ENCODE measurements around the gene BCL3.

BCL3 gene

DNA sequence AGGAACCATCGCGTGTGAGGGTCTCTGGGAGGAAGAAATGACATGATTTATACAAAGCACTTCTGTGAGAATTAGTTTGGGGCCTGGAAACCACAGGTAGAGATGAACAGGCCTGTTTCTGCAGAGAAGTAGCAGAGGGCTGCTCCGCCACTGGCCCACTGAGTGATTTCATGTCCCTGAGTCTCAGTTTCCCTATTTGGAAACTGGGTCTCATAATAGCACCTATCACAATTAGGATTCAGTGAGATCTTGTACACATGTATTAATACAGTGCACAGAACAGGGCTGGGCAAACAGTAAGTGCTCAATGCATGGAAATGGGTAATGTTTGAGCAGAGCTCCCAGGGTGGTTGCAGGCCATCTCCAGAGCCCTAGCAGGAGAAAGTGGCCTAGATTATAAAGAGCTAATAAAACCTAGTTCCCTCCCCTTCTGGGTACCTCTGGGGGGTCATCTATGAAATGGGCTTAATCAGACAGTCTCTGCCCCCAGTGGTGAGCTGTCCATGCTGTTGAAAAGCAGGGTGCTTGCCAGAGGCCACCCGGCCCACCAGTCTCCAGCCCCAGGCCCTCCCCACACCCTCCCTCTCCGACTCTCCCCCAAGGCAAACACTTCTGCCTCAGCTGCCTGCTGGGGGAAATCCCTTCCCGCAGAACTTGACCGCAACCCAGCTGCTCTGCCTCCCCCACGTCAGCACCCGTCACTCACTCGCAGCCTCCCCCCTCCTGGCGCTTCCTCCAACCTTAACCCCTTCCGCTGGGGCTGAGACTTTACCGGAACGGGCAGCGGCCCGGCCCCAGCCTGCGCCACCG, 4.5 kb downstream of the BCL3 start:
- intact Hi-C loops (cut with micrococcal nuclease), result no loop called here

DNA sequence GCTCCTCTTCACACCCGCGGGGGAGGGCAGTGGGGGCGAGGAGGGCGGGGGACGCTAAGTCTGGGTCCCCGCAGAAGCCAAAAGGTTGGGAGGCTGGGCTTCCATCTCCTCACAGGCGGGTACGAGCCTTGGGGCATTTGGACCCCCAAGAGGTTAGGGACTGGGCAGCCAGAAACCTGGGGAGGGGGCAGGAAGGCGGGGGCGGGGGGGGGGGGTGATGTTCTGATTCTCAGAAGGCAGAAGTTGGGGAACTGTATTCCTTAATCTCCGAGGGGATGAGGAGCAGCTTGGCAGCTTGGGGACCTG, 5.1 kb downstream of the BCL3 start:
- H3K9me3 Mint-ChIP-seq, result no peaks in the 10 kb centered on the region
- H3K27ac Mint-ChIP-seq, result peak overlapping the region; percentile 97
- H3K36me3 Mint-ChIP-seq (ENCODE audit: low read depth), result peaks cover 100% of the 10 kb centered on the region

More for the DNA sequence above, 4.5 kb downstream of the BCL3 start:
- peaks cover 60% of the 10 kb centered on the region for H3K4me1 Mint-ChIP-seq (ENCODE audit: low read depth)
- no peaks in the 10 kb centered on the region for H3K9me3 Mint-ChIP-seq
- no peaks in the 10 kb centered on the region for H3K27me3 Mint-ChIP-seq
- H3K27ac Mint-ChIP-seq, result peak overlapping the region; percentile 97
- H3K4me3 Mint-ChIP-seq, result peak overlapping the region; percentile 97
- H3K36me3 Mint-ChIP-seq (ENCODE audit: low read depth), result peaks cover 98% of the 10 kb centered on the region

DNA sequence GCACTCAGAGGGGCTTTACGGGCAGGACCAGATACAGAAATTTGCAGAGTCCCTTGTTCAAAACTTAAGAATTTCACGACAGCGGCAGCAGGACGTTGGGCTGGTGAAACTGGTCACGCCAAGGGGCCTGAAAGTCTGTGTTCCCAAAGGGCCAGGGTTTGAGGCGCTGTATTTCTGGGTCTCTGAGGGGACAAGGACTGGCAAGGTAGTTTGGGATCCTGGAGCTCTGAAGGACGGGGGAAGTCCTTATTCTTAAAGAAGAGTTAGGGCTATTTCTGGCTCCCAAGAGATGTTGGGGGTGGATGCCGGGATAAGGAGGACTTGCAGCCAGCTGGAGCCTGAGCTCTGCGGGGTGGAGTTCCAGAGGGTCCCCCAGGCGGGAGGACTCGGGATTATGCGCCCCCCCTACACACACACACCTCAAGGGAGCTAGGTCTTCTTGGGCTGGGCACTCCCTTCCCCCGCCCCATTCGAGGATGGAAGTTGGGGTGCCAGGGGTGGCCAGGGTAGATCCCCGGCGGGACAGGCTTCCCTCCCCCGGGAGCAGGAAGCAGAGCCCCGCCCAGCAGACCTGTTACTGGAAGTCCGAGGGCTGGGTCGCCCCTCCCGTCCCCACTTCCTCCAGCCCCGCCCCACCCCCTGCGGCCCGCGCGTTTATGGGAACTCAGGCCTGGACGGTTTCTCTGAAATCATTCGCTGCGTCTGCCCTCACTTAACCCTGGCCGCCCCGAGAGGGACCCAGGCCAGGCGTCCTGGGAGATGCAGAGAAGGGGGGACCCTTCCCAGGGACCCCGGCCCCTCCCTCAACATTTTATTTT, 5.6 kb downstream of the BCL3 start:
- Mint-ChIP-seq H3K27me3 (no peaks in the 10 kb centered on the region), H3K36me3 (ENCODE audit: low read depth) (peaks cover 100% of the 10 kb centered on the region), H3K27ac (peak overlapping the region; percentile 97), H3K9me3 (no peaks in the 10 kb centered on the region), H3K4me3 (peak overlapping the region; percentile 97), H3K4me1 (ENCODE audit: low read depth) (peaks cover 65% of the 10 kb centered on the region)
- intact Hi-C loops (cut with micrococcal nuclease), result loop anchor here (2.0 kb wide), 1 partner anchor 15 kb away; no protein-coding TSS in a partner anchor

More for the DNA sequence above, 5.1 kb downstream of the BCL3 start:
- peak overlapping the region; percentile 97 for H3K4me3 Mint-ChIP-seq
- no peaks in the 10 kb centered on the region for H3K27me3 Mint-ChIP-seq
- intact Hi-C loops (cut with micrococcal nuclease), result no loop called here
- peaks cover 63% of the 10 kb centered on the region for H3K4me1 Mint-ChIP-seq (ENCODE audit: low read depth)

DNA sequence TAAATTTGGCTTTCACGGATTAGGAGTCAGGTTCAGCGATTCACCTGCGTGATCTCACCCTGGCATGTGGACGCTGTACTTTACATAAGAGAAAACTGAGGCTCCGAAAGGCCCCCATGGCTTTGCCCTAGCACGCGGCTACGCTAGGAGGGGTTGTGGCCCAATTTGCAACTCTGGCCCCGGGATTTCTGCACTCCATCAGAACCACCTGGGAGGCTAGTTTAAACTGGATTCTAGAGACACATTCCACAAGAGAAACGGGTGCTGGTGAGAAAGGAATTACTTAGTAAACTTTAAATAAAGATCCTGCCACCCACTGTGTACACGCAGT, 6.2 kb downstream of the BCL3 start:
- H3K9me3 Mint-ChIP-seq, result no peaks in the 10 kb centered on the region
- H3K27ac Mint-ChIP-seq, result peak overlapping the region; percentile 97
- peak overlapping the region; percentile 97 for H3K4me3 Mint-ChIP-seq
- H3K4me1 Mint-ChIP-seq (ENCODE audit: low read depth), result peaks cover 69% of the 10 kb centered on the region
- H3K36me3 Mint-ChIP-seq (ENCODE audit: low read depth), result peaks cover 100% of the 10 kb centered on the region
- intact Hi-C loops (cut with micrococcal nuclease), result loop anchor here (2.0 kb wide), 1 partner anchor 14 kb away; no protein-coding TSS in a partner anchor
- no peaks in the 10 kb centered on the region for H3K27me3 Mint-ChIP-seq

DNA sequence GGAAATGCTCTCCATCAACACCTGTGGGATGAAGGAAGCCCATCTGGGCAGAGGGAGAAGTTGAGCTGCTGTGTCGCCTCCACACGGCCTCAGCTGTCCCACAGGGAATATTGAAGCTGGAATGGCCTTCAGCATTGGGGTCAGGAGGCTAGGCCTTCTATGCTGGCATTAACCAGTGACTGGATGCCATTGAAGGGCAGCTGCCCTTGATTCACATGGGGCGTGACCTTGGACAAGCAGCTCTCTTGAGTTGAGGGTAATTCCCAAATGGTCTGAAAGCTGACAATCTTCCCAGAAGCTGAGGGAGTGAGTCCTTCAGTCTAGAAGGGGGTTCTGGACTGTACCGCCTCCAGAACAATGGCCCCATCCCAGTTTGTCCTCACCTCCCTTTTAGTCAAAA, 6.7 kb downstream of the BCL3 start:
- Mint-ChIP-seq H3K27ac (peak overlapping the region; percentile 97), H3K9me3 (no peaks in the 10 kb centered on the region), H3K36me3 (ENCODE audit: low read depth) (peaks cover 100% of the 10 kb centered on the region), H3K4me1 (ENCODE audit: low read depth) (peaks cover 71% of the 10 kb centered on the region), H3K4me3 (peak overlapping the region; percentile 97), H3K27me3 (no peaks in the 10 kb centered on the region)
- intact Hi-C loops (cut with micrococcal nuclease), result loop anchor here (2.0 kb wide), 1 partner anchor 14 kb away; no protein-coding TSS in a partner anchor

DNA sequence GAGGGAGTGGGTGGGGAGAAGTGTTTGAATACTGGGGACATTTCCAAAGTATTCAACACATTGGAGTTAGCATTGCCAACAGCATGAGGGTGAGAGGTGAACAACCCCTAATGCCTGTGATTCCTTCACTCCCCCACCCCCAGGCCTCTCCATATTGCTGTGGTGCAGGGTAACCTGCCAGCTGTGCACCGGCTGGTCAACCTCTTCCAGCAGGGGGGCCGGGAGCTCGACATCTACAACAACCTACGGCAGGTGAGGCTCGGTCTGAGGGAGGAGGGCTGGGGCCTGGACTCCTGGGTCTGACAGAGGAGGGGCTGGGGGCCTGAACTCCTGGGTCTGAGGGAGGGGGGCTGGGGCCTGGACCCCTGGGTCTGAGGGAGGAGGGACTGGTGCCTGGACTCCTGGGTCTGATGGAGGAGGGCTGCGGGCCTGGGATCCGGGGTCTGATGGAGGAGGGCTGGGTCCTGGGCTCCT, 7.6 kb downstream of the BCL3 start:
- Mint-ChIP-seq H3K4me3 (peak overlapping the region; percentile 44), H3K27ac (peak overlapping the region; percentile 97), H3K36me3 (ENCODE audit: low read depth) (peaks cover 100% of the 10 kb centered on the region), H3K4me1 (ENCODE audit: low read depth) (peaks cover 69% of the 10 kb centered on the region), H3K27me3 (no peaks in the 10 kb centered on the region), H3K9me3 (no peaks in the 10 kb centered on the region)
- intact Hi-C loops (cut with micrococcal nuclease), result no loop called here

DNA sequence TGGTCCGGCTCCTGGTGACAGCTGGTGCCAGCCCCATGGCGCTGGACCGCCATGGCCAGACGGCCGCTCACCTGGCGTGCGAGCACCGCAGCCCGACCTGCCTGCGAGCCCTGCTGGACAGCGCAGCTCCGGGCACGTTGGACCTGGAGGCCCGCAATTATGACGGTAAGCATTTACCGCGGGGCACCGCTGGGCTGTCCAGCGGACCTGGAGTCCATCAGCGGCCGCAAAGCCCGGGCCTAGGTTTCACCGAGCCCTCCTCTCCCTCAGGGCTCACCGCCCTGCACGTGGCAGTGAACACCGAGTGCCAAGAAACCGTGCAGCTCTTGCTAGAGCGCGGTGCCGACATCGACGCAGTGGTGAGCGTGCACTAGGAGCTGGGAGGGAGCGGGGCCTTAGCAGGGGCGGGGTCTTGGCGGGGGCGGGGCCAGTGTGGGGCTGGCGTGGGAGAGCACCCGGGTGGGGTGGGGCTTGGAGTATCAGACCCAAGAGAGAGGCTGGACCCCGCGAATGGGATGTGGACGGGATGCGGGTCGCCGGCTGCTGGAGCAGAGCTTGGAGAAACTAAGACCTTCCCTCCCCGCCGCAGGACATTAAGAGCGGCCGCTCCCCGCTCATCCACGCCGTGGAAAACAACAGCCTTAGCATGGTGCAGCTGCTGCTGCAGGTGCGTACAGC, 8.7 kb downstream of the BCL3 start:
- H3K36me3 Mint-ChIP-seq (ENCODE audit: low read depth), result peaks cover 100% of the 10 kb centered on the region

DNA sequence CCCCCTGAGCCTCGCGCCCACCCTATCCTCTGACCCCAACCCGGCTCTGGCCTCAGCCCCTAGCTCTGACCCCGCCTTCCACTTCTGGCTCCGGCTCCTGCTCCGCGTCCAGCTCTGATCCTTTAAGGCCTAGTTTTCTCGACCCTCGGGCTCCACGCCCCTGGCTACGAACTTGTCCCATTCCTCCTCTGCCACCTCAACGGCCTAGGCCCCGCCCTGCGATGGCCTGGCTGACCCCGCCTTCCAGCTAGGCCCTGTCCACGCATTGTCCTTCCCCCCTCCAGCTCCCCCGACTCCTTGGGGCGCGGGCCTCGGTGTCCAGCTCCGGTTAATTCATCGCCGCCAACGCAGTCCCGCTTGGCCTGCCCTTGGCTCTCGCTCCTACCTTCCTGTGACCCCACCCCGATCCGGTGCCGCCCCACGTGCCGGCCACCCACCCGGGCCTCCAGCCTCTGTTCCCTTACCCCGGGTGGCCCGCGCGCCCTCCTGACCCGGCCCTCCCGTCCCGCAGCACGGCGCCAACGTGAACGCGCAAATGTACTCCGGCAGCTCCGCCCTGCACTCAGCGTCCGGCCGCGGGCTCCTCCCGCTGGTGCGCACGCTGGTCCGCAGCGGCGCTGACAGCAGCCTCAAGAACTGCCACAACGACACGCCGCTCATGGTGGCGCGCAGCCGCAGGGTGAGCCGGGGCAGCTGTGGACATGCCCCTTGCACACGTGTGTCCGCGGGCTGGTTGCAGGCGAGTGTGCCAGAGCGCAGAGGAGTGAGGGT, 9.4 kb downstream of the BCL3 start:
- intact Hi-C loops (cut with micrococcal nuclease), result no loop called here
- Mint-ChIP-seq H3K4me3 (peak overlapping the region; percentile 42), H3K36me3 (ENCODE audit: low read depth) (peaks cover 92% of the 10 kb centered on the region), H3K27ac (peak overlapping the region; percentile 64), H3K27me3 (no peaks in the 10 kb centered on the region), H3K4me1 (ENCODE audit: low read depth) (peaks cover 56% of the 10 kb centered on the region), H3K9me3 (no peaks in the 10 kb centered on the region)

More for the DNA sequence above, 8.7 kb downstream of the BCL3 start:
- no peaks in the 10 kb centered on the region for H3K9me3 Mint-ChIP-seq
- no peaks in the 10 kb centered on the region for H3K27me3 Mint-ChIP-seq
- peak overlapping the region; percentile 97 for H3K27ac Mint-ChIP-seq
- intact Hi-C loops (cut with micrococcal nuclease), result no loop called here
- H3K4me3 Mint-ChIP-seq, result no peak overlapping the region
- H3K4me1 Mint-ChIP-seq (ENCODE audit: low read depth), result peaks cover 61% of the 10 kb centered on the region

DNA sequence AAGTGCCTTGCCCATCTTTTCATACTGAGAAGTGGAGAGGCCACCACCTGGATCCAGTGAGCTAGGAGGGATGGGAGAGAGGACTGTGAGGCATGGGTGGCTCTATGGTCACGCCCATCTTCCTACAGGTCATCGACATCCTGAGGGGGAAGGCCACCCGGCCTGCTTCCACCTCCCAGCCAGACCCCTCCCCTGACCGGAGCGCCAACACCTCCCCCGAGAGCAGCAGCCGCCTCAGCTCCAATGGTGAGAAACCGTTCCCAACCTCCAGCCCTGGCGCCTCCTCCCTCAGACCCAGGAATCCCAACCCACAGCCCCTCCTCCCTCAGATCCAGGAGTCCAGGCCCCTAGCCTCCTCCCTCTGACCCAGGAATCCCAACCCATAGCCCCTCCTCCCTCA, 10.1 kb downstream of the BCL3 start:
- H3K4me3 Mint-ChIP-seq, result no peak overlapping the region
- intact Hi-C loops (cut with micrococcal nuclease), result no loop called here
- H3K27me3 Mint-ChIP-seq, result no peaks in the 10 kb centered on the region
- peaks cover 57% of the 10 kb centered on the region for H3K4me1 Mint-ChIP-seq (ENCODE audit: low read depth)
- peak overlapping the region; percentile 64 for H3K27ac Mint-ChIP-seq
- peaks cover 86% of the 10 kb centered on the region for H3K36me3 Mint-ChIP-seq (ENCODE audit: low read depth)
- no peaks in the 10 kb centered on the region for H3K9me3 Mint-ChIP-seq

DNA sequence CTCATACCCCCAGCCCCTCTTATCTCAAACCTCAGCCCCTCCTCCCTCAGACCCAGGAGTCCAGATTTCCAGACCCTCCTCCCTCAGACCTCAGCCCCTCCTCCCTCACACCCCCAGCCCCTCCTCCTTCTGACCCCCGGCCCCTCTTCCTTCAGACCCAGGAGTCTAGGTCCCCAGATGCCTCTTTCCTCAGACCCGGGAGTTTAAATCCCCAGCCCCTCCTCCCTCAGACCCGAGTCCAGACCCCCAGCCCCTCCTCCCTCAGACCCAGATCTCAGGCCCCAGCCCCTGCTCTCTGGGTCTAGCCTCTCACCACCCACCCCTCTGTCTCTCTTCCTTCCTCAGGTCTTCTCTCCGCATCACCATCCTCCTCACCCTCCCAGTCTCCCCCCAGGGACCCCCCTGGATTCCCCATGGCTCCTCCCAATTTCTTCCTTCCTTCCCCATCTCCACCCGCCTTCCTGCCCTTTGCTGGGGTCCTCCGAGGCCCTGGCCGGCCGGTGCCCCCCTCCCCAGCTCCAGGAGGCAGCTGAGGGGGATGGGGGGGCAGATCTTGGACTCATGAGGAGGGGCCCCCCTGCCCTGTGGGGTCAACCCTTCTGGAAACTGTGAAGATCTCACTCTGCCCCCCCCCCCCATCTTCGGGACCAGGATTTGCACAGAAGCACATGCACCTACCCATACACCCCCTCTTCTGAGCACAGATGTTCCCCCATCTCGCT, 10.7 kb downstream of the BCL3 start:
- H3K36me3 Mint-ChIP-seq (ENCODE audit: low read depth), result peaks cover 79% of the 10 kb centered on the region
- H3K9me3 Mint-ChIP-seq, result no peaks in the 10 kb centered on the region
- H3K27me3 Mint-ChIP-seq, result no peaks in the 10 kb centered on the region
- H3K4me1 Mint-ChIP-seq (ENCODE audit: low read depth), result peaks cover 63% of the 10 kb centered on the region
- intact Hi-C loops (cut with micrococcal nuclease), result no loop called here
- H3K27ac Mint-ChIP-seq, result peak overlapping the region; percentile 64
- no peak overlapping the region for H3K4me3 Mint-ChIP-seq

DNA sequence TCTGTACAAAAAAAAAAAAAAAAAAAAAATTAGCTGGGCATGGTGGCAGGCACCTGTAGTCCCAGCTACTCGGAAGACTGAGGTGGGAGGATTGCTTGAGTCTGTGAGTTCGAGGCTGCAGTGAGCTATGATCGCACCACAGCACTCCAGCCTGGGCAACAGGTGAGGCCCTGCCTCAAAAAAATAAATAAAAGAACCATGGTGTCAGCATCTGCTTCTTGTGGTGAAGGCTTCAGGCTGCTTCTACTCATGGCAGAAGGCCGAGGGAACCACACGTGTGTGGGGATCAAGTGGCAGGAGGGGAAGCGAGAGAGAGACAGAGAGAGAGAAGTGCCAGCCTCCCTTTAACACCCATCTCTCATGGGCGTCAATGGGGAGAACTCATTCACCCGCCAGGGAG, 13.5 kb downstream of the BCL3 start:
- intact Hi-C loops (cut with micrococcal nuclease), result no loop called here
- Mint-ChIP-seq H3K36me3 (ENCODE audit: low read depth) (peaks cover 51% of the 10 kb centered on the region), H3K4me1 (ENCODE audit: low read depth) (peaks cover 54% of the 10 kb centered on the region), H3K27me3 (no peaks in the 10 kb centered on the region), H3K27ac (peak overlapping the region; percentile 55), H3K4me3 (no peak overlapping the region), H3K9me3 (no peaks in the 10 kb centered on the region)

DNA sequence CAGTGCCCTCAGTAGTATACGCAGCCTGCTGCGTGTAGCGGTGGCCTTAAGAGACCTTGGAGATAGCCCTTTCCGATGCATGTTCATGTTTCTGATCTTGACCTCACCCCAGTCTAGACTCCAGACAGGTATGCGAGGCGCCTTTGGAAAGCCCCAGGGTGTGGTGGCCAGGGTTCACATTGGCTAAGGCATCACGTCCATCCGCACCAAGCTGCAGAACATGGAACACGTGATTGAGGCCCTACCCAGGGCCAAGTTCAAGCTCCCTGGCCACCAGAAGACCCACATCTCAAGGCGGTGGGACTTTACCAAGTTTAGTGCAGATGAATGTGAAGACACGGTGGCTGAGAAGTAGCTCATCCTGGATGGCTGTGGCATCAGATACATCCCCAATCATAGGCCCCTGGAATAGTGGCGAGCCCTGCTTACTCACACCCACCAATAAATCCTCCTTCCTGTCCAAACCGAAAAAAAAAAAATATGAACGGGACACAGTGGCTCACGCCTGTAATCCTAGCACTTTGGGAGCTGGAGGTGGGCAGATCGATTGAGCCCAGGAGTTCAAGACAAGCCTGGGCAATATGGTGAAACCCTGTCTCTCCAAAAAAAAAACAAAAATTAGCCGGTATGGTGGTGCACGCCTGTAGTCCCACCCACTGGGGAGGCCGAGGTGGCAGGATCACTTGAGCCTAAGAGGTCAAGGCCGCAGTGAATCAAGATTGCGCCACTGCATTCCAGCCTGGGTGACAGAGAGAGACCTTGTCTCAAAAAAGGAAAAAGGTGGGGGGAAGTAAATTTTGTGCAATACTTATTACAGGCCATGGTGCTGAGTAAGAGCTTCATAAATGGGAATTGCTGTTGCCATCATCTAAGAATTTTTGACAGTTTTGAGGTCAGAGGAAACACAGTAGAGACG, 16.8 kb downstream of the BCL3 start:
- Mint-ChIP-seq H3K36me3 (ENCODE audit: low read depth) (peaks cover 24% of the 10 kb centered on the region), H3K27me3 (no peaks in the 10 kb centered on the region), H3K27ac (peak overlapping the region; percentile 67), H3K4me1 (ENCODE audit: low read depth) (peaks cover 63% of the 10 kb centered on the region), H3K4me3 (no peak overlapping the region), H3K9me3 (no peaks in the 10 kb centered on the region)
- intact Hi-C loops (cut with micrococcal nuclease), result no loop called here

Data from dendritic cell treated with granulocyte-macrophage colony-stimulating factor and Interleukin-4, amounts not matched to agents 40 ng/mL and 50 ng/mL, for 4 days (primary cell).